Measurements from ENCODE around the gene REC8.

The REC8 gene, protein sequence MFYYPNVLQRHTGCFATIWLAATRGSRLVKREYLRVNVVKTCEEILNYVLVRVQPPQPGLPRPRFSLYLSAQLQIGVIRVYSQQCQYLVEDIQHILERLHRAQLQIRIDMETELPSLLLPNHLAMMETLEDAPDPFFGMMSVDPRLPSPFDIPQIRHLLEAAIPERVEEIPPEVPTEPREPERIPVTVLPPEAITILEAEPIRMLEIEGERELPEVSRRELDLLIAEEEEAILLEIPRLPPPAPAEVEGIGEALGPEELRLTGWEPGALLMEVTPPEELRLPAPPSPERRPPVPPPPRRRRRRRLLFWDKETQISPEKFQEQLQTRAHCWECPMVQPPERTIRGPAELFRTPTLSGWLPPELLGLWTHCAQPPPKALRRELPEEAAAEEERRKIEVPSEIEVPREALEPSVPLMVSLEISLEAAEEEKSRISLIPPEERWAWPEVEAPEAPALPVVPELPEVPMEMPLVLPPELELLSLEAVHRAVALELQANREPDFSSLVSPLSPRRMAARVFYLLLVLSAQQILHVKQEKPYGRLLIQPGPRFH

DNA sequence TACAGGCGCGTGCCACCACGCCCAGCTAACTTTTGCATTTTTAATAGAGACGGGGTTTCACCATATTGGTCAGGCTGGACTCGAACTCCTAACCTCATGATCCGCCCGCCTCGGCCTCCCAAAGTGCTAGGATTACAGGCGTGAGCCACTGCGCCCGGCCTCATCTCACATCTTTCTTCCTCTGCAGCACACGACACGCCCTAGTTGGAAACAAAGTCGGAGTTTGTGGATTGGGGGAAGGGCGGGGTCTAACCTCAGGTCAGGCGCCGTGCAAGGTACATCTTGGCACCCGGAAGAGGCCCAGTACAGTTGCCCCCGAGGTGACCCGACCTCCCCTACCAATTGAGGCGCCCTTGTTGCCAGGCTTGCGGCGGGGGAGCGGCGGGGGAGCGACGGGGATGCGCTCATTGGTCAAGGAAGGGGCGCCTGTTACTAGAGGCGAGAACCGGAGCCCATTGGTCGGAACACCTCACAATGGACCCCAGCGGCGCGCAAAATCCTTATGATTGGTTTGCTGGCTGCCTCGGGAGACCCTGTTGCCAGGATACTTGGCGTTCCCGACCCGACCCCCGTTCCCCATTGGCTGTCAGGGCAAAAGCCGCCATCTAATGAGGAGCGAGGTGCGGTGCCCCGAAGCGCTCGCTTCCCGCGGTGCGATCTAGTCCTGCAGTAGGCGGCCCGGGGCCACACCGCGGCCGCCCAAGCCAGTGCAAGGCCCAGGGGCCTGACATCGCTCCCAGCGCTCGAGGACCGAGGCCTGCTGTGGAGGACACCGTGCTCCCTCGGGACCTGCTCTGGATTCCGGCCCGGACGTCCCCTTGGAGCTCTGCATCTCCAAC is at the start of gene REC8:
REC8 (plus strand) TSS at position 659 of the 839 bp plus-strand sequence. CDS start 473 bp downstream, outside the sequence.
- peak; percentile 99 for DNase-seq (ENCODE audit: low read depth)

DNA sequence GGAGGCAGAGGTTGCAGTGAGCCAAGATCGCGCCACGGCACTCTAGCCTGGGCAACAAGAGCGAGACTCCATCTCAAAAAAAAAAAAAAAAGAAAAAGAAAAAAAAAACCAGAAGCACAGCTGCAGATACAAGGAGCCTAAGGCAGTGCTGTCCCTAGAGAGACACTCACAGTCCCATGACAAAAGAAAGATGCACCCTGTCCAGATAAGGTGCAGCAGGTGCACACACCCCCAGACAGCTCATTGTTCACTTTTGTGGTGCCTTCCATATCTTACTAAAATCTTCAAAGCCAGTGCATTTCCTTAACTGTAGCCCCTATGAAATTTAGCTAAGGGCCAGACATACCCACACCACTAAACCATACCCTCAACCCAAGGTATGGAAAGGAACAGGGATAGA is 49.5 kb upstream of the REC8 start:
- DNase-seq (ENCODE audit: low read depth), result no peak

DNA sequence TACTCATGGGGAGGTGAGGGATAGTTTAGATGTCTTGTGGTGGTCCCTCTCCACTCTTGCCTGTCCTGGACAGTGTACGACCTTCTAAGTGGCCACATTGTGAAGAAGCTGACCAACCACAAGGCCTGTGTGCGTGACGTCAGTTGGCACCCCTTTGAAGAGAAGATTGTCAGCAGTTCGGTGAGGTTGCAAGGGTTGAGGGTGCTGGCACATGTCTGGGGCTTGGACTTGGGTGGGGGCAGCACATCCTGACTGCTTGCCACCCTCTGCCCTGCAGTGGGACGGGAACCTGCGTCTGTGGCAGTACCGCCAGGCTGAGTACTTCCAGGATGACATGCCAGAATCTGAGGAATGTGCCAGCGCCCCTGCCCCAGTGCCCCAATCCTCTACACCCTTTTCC is 49.0 kb upstream of the REC8 start:
- no peak for DNase-seq (ENCODE audit: low read depth)

DNA sequence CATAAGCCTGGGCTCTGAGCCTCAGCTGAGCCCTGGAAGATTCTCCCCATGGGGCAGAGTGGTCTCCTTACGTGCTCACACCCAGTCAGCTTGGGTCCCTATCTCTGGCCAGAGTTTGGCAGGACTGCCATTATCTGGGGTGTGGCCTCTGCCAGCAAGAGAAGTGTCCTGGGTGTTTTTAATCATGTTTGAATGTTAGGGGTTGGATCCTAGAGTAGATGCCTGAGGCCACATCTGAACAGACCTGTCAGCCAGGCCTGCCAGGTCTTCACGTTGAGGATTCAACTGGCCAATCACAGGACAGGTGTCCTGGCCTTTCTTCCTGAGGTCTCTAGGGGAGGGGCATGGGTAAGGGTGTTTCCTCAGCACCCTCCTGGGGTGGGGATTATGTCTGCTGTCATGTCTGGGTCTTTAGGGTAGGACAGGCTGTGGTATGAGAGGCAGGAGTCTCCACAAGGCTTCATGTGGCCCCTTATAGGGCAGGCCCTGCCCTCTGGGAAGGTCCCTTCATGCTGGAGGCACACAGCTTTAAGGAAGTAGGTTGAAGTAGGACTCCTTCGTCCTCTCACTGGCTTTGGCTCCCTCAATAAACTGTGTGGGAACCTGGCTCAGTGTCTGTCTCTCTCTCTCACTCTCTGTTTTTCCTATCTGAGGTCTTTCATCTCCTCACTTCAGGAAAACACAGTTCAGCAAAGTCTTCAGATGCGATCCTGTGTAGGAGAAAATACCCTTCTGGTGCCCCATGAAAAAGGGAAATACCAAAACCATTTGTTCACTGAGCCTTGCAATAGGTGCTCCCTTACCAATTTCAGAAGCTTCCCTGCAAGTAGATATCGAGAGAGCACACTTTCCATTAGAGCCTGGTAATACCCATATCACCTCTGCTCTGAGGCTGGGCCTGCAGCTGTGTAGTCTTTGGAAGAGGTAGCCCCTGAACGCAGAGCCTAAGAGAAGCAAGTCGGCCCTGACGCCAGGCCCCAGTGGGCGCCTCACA is 48.2 kb upstream of the REC8 start:
- no peak for DNase-seq (ENCODE audit: low read depth)

DNA sequence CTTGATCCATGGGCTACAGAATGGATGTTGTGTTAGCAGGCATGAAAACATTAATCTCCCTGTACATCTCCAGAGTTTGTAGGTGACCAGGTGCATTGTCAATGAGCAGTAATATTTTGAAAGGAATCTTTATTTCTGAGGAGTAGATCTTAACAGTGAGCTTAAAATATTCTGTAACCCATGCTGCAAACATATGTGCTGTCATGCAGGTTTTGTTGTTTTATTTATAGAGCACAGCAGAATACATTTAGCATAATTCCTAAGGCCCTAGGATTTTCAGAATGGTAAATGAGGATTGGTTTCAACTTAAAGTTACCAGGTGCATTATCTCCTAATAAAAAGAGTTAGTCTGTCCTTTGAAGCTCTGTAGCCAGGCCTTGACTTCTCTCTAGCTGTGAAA is 44.9 kb upstream of the REC8 start:
- no peak for DNase-seq (ENCODE audit: low read depth)

DNA sequence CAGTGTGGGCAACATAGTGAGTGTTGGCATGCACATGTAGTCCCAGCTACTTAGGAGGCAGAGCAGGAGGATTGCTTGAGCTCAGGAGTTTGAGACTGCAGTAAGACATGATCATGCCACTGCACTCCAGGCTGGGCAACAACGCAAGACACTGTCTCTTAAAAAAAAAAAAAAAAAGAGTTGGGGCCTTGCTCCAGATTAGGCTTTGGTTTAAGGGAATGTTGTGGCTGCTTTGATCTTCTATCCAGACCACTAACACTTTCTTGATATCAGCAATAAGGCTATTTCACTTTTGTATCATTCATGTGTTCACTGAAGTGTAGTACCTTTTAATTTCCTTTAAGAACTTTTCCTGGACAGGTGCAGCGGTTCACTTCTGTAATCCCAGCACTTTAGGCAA is 44.2 kb upstream of the REC8 start:
- no peak for DNase-seq (ENCODE audit: low read depth)

DNA sequence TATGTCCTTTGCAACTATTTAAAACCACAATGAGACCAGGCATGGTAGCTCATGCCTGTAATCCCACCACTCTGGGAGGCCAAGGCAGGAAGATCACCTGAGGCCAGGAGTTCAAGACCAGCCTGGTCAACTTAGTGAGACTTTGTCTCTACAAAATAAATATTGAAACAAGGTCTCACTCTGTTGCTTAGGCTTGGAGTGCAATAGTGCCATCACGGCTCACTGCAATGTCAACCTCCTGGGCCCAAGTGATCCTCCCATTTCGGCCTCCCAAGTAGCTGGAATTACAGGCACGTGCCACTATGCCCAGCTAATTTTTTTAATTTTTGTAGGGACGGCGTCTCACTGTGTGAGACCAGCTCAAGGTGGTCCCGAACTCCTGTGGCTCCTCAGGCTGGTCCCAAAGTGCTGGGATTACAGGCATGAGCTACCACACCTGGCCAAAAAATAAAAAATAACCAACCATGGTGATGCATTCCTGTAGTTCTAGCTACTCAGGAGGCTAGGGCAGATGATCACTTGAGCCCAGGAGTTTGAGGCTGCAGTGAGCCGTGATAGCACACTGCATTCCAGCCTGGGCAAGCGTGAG is 42.4 kb upstream of the REC8 start:
- no peak for DNase-seq (ENCODE audit: low read depth)

DNA sequence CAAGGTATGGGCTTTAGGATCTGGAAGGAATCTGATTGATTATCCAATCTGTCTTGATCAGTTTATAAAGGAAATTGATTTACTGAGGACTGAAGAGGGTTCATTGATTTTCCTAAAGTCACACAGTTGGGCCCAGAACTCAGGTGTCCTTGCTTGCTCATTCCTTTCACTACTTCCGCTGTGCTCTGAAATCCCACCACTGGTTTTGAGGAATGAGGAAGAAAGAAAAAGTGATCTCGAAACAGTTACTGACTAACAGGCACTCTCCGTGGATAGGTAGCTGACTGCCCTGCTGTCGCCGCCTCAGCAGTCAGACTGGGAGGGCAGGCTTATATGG is 41.5 kb upstream of the REC8 start, which contains the start of gene FITM1:
FITM1 (plus strand) TSS at position 280 of the 337 bp plus-strand sequence. CDS start 905 bp downstream, outside the sequence.
- no peak for DNase-seq (ENCODE audit: low read depth)

DNA sequence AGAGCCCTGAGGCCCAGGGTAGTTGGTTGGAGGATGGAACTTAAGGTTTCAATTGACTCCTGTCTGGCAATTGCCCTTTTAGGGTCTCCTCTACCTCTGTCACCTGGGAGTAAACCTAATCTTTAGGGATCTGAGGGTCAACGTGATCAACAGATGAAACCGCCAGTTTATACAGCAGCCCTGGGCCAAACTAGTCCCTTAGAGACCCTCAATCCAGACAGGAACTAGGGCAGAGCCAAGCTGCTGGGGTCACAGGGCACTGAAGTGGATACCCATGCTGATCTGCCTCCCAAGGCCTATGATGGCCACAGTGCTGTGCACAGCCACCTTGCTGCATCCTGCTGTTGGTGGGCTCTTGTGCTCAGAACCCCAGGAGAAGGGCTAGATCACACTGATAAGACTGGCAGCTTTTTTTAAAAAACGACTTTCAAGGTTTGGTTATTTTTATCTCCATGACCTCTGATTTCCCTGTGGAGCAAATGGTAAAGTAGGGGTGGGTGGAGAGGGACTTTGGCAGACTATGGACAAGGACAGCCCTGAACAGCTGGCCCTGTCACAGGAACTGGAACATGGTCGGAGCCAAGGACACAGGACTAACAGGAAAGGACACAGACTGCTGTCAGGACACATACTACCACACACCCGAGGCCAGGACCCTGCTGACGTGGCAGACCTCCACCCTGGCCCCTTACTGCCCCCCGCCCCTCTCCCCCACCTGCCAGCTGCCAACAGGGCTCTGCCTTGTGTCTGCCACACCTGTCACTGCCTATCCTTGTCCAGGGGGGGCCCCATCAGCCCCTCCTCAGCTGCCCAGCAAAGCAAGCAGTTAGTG is 40.9 kb upstream of the REC8 start:
- no peak for DNase-seq (ENCODE audit: low read depth)

DNA sequence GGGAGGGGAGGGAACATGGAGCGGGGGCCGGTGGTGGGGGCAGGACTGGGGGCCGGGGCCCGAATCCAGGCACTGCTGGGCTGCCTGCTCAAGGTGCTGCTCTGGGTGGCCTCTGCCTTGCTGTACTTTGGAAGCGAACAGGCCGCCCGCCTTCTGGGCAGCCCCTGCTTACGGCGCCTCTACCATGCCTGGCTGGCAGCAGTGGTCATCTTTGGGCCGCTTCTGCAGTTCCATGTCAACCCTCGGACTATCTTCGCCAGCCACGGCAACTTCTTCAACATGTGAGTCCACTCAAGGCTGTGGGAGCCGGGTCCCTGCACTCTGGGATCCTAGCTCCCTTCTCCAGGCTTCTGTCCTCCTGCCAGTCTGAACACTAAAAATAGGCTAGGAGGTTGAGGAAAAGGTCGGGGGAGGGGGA is 40.3 kb upstream of the REC8 start:
- no peak for DNase-seq (ENCODE audit: low read depth)

DNA sequence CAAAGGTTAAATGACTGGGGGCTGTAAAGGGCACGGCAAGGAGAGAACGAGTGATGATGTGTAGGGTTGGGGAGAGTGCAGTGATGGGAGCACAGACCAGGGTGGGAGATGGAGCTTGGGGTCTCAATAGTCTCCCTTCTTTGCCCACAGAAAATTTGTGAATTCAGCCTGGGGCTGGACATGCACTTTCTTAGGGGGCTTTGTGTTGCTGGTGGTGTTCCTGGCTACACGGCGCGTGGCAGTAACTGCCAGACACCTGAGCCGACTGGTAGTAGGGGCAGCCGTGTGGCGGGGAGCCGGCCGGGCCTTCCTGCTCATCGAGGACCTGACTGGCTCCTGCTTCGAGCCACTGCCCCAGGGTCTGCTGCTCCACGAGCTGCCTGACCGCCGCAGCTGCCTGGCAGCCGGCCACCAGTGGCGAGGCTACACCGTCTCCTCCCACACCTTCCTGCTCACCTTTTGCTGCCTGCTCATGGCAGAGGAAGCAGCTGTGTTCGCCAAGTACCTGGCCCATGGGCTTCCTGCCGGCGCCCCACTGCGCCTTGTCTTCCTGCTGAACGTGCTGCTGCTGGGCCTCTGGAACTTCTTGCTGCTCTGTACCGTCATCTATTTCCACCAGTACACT is 39.7 kb upstream of the REC8 start:
- DNase-seq (ENCODE audit: low read depth), result no peak

DNA sequence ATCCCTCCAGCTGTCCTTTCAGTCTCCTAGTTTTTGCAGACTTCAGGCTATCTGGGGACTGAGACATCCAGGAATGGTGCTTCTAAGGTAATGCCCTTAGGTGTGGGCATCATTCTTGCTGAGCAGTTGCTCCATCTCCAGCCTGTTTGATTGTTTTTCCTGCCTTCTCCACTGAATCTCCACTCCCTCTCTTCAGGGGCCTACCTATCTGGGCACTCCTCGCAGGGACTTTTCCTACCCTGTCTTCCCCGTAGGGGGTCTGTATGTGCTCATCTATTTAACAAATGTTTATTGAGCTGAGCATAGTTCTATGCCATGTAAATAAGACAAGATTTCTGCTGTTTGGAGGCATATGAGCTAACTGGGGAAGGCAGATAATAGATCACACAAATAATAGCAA is 38.9 kb upstream of the REC8 start:
- DNase-seq (ENCODE audit: low read depth), result no peak

DNA sequence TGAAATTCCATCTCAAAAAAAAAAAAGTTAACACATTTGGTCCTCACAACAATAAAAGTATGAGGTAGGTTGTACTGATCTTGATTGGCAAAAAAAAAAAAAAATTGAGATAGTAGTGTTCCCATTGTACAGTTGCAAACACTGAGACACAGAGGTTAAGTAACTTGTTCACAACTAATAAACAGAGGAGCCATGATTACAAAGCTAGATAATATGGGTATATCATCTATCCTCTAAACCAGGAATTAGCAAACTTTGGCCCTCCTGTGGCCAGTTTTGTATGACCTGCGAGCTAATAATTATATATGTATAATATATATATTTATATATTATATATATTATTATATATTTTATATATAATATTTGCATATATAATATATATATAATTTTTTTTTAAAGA is 38.1 kb upstream of the REC8 start:
- DNase-seq (ENCODE audit: low read depth), result no peak

DNA sequence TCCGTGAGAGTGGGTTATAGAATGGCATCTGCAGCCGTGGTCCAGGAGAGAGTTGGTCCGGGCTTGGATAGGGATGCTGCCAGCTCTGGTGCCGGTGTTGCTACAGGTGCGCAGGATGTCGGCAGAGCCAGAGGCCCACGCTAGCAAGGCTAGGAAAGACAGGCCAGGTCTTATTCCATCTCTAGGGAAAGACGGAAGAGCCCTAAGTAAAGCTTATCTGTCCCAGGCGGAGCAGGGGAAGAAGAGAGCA is 36.4 kb upstream of the REC8 start:
- no peak for DNase-seq (ENCODE audit: low read depth)

DNA sequence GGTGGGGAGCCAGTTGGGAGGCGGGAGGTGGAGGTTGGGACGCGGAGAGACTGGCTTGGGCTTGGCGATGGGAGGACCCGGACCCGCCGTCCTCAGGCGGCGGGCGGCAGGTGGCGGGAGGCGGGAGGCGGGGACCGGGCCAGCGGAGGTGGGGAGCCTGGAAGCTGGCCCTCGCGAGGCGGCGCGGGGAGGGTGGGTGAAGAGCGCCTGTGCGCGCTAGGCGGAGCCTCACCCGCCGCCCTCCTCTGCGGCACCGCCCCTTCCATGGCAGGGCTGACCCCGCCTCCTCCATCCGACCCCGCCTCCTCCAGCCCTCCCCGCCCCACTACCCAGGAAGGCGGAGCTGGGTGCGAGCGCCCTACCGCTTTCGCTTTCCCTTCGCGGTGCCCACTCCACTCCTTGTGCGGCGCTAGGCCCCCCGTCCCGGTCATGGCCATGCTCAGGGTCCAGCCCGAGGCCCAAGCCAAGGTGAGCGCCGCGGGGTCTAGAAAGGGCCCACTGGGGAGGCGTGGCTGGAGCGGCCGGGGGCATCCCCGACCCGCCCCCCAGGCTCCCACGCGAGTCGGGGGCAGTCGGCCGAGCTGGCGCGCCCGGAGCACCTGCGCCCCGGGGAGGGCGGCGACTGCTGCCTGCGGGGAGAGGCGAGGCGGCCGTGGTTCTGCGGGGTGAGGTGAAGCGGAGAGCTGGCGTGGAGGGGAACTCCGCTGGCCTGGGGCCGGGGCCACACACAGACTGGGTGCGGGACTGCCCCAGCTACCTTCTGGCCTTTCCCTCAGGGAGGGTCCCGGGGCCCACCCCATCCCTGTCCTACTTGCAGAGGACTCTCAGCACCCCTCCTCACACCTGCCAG is 35.8 kb upstream of the REC8 start, which contains the start of gene PSME1:
PSME1 (plus strand) TSS at position 361 of the 850 bp plus-strand sequence; CDS start at position 430, 69 bp downstream.
- DNase-seq (ENCODE audit: low read depth), result peak; percentile 75

DNA sequence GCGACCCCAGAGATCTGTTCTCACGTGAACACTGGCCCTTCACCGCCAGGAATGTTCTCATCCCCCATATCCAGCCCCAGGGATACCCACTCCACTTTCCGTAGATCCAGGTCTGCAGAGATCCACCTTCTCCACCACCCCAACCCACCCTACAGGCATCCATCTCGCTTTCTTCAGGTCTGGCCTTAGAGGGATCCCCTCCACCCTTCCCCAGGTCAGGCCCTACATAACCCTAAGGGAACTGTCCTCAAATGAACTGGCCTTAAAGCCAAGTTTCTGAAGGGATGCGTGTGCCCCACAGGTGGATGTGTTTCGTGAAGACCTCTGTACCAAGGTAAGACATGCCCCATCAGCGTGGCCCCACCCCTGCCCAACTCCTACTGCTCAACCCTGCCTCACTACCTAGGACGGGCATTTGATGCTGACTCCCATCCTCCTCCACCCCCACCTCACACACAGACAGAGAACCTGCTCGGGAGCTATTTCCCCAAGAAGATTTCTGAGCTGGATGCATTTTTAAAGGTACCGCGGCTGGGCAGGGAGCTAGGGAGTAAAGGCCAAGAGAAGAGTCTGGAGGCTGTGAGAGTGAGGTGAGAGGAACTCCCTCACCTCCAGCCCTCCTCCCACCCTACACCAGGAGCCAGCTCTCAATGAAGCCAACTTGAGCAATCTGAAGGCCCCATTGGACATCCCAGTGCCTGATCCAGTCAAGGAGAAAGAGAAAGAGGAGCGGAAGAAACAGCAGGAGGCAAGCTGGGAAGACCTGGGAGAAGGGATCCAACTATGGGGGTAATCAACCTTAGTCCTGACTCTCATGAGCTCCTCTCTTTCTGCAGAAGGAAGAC is 35.0 kb upstream of the REC8 start:
- no peak for DNase-seq (ENCODE audit: low read depth)

DNA sequence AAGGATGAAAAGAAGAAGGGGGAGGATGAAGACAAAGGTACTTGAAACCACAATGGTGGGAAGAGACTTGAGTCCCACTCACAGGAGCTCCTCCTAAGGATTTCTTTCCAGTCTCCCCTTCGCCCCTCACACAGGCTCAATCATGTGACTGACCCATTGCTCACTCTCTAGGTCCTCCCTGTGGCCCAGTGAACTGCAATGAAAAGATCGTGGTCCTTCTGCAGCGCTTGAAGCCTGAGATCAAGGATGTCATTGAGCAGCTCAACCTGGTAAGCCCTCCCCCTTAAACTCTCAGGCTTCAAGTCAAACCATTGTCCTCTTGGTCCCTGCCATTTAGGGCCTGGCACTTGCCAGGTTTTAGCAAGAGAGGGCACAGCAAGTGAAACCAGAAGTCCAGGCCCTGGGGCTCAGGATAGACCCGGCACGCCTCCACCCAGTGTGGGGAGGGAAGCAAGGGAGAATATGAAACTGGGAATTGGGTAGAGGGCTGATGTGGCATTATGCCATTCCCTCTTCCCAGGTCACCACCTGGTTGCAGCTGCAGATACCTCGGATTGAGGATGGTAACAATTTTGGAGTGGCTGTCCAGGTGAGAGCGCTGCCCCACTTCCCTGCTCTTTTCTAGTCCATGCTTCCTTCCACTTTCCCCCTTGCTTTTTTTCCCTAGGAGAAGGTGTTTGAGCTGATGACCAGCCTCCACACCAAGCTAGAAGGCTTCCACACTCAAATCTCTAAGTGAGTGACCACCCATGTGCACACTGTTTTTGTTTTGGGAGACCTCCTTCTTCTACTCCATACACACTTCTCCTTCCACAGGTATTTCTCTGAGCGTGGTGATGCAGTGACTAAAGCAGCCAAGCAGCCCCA is 34.1 kb upstream of the REC8 start:
- no peak for DNase-seq (ENCODE audit: low read depth)
